COR-L47 (cell line): ENCODE data around the gene UBN1.
"Not testable (repeated sequence)": the region's sequence is repeated elsewhere in the genome, so short reads cannot be mapped to it uniquely, and the experiment has no call there.

Source experiments
- DNase-seq: peaks from one replicate; lab custom pipeline; 2025; lab: John Stamatoyannopoulos, UW

The UBN1 gene

DNA sequence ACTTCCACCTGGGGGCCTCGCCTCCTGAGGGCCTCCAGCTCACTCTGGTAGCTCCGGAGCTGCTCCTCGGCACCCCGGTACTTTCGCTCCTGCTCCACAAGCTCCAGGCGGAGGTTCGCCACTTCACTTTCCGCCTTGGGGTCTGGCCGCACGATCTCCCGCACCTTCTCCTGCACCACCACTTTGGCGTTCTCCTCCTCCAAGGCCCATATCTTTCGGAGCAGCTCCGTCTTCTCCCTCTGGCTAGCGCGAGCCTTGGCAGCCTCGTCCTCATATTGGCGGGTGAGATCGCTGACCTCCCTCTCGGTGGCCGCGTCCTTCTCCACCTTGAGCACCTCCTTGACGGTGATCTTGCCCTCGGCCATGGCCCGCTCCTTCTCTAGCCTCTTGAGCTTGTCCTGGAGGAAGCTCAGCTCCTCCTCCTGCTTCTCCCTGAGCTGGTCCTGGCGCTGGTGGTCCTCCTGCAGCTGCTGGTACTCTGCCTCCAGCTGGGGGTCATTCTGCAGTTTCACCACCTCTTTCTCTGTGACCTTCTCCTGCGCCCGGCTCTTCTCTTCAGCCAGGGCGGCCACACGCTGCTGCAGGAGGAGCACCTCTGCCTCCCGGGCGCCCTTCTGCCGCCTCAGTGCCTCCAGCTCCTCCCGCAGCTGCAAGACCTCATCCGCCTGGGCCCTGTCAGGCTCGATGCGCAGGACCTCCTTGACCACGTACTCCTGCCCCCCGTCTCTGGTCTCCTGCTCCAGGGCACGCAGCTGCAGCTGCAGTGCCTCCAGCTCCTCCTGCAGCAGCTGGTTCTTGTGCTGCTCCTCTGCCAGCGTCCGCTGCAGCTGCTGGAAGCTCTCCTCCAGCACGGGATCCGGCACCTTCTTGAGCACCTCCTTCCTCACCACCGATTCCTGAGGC is 37.9 kb downstream of the UBN1 start:
- no peak for DNase-seq

DNA sequence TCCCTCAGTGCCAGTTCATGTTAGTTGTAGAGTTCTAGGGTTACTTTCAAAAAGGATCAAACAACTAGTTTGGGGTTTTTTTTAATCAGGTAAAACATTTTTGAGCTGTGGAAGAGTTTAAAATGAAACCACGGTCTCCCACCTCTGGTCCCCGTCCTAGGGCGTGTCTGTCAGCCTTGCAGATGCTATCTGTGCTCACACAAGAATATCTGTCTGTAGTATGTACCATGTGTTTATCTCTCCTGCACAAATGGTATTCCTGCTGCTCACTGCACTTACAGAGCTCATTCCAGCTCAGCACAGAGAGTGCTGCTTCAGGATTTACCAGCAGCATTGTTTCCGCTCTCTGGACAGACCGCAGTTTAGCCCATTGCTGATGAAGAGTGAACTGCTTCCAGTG is 38.9 kb downstream of the UBN1 start:
- no peak for DNase-seq

DNA sequence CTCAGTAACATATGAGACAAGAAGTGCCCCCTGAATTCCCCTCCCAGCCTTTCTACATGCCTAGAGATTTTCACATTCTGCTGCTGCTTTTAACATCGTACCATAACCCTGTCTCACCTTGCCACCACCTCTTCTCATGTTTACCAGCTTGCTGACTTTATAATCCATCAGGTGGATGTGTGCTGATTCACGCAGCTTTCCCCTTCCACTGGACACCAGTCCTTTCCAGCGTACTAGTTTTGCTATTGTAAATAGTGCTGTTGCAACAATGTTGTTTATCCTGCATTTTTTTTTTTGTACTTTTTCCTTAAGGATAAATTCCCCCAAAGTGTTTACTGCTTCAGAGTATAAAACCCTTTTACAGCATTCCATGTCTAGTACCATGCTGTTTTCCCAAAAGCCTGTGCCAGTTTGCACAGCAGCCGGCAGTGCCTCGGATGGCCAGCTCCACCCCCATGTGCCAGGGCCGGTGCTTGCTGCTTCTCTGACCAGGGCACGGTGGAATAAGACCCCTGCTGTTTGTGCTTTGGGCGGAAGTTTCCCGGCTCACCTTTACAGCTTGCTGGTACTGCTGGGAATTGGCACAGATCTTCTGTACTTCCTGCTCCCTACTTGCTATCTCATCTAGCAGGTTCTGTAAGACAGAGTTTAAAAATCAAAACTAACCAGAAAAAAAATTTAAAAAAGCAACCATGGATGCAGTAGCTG is 41.3 kb downstream of the UBN1 start:
- DNase-seq: no peak

DNA sequence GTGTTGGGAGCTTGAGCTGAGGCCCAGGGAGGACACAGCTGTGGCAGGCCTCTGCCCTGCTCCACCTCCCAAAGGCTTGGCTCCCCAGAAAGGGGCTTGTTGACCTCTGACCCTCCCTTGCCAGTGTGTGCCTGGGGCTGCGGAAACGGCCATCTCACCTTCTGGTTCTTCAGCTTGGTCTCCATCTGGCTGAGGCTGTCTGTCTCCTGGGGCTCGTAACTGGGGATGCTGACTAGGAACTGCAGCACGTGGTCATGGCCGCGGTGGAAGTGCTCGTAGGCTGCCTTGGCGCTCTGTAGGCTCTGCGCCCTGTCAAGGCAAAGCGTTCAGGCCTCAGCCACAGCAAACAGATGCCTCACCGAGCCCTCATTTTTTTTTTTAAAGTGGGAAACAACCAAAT is 42.7 kb downstream of the UBN1 start:
- no peak for DNase-seq

DNA sequence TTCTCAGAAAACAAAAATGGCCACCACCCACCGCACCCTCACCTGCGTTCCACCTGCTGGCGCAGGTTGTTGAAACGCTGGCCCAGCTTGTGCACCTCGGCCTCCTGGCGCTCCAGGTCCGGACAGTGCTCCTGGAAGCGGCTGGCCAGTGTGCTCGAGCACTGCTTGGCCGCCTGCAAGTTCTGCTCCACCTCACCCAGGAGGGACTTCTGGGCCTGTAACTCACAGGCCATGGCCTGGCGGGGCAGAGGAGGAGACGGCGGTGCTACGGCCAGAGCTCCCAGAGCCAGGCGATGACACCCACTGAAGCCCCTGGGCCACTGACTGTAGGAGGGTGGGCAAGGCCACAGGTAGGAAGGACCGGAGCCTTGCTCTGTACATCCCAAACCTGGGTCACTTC is 43.4 kb downstream of the UBN1 start:
- no peak for DNase-seq

DNA sequence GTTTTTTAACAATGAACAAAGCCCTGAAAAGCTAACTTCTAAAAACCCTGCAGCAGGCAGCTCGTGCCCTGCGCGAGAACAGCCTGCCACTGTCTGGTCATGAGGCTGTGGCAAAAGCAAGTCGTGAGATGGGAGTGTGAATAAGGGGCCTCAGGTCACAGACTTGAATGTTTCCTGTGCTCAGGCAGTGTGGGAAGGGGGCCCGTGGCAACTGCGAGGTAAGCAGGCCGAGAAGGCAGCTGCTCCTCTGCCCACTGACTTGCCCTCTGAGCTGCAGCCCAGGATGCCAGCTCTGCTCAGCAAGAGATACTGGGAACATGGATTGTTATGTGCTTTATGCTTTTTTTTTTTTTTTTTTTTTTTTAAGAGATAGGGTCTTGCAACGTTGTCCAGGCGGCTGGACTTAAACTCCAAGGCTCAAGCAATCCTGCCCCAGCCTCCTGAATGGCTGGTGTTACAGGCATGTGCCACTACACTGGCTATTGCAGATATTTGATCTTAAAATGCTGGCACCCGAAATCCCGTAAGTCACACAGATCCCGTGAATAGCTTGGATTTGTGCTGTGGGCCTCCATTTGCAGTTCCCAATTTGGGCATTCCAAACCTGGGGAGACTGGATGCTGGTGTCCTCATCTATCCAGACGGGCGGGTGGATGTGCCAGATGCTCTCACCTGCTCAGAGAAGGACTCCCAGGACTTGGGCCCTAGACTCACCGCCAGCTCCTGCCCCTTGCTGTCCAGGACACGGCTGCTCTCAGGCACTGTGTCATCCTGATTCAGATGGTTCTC is 44.0 kb downstream of the UBN1 start:
- DNase-seq: no peak

DNA sequence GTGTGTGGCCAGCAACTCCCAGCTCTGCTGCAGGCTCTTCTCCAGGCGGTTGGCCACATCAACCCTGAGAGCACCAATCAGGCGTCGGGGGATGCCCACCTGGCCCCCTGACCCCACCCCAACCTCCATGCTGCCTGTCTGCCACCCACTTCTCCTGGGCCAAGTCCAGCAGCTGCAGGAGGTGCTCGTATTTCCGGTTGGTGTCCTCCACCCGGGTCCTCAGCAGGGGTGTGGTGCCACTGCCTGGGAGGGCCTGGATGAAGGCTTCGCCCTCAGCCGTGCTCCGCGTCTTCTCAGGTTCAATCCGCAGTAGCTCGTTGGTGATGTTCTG is 44.6 kb downstream of the UBN1 start:
- peak; percentile 36 for DNase-seq

DNA sequence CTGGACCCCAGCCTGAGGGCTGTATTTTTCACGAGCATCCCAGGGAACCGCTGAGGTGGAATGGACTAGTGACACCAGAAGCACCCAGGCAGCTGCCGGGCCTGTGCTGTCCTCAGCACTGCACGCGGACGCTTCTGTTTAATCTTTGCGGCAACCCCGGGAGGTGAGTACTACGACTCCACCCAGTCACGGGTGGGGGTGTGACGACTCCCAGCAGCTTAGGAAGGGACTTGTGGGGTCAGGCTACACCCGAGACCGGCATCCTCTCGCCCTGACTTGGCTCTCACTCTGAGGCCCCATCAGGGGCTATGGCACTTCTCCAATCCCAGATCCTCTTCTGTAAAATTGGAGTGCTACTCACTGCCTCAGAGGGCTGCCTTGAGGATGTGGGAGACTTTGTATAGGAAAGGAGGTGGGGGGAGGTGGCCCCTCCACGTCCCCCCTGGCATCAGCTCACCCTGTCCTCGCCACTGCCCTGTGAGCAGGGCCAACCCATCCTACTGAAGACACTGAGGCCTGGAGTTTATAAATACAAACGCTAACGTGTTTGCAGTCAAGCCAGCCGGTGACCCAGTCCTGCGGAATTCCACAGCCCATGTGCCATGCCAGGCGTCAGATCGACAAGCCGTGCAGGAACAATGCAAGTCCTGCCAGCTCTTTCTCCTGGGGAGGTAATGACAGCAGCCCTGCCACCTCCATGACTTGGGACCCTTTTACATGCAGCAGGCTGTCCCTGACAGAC is 45.3 kb downstream of the UBN1 start:
- no peak for DNase-seq

DNA sequence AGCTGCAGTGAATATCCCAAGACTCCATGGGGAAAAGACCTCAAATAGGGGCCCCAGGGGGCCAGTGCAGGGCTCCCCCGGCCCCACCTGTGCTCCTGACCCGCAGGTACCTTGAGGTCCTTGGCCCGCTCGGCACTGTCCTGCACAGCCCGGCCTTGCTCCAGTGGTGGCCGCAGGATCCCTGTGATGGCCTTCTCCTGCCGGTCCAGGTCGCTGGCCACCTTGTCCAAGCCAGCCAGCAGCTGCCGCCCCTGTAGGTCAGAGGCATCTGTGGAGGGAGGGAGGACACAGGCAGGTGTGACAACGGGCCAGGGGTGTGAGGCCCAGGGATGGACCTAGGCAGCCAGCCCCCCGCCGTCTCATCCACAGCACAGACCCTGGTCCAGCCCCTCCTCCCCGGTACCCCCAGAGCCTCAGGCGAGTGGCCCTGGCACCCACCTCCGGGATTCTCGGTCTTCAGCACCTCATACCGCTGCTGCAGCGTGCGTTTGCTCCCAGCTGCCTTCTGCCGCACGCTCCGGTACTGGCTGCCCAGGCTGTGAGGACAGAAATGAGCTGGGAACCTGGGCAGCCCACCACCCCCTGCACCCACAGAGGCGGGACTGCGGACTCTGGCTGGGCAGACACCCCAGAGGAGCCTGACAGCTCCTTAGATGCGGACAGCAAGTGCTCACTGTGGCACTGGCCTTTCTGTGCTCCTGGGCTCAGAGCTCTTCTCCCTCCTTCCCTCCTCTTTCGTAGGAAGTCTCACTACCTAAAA is 46.0 kb downstream of the UBN1 start:
- DNase-seq: no peak

DNA sequence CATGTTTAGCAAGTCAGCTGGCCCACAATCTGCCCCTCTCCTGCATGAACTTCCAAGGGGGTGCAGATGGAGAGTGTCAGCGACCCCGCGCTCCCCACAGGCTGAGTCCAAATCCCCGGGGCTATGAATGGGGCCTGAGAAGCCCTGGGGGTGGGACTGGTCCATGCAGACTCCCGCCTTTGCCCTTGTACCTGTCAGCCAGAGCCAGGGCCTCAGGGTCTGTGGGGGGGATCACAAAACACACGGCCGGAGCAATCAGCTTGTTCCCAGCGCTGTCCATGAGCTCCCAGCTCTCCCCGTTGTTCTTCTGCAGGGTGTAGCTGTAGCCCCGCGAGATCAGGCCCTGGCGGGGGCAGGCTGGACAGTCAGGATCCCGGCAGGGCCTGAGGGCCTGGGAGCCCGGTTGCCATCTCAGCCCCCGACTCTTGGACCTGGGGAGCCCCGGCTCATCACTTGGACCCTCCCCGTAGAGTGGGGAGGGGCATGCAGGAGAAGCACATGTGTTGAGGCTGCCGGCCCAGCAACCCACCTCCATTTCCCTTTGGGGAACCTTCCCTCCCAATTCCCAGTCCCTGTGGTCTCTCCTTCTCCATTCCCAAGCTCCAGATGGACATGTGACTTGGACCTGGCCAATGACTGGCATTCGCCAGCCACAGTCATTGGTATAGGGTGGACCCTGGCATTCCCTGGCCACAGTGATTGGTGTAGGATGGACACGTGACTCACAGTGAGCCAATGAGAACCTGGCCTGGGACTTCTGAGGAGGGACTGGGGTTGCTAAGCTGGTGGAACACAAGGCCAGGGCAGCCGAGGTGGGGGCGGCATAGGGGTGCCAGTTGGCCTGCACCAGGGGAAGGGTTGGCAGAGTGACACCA is 47.2 kb downstream of the UBN1 start:
- no peak for DNase-seq

DNA sequence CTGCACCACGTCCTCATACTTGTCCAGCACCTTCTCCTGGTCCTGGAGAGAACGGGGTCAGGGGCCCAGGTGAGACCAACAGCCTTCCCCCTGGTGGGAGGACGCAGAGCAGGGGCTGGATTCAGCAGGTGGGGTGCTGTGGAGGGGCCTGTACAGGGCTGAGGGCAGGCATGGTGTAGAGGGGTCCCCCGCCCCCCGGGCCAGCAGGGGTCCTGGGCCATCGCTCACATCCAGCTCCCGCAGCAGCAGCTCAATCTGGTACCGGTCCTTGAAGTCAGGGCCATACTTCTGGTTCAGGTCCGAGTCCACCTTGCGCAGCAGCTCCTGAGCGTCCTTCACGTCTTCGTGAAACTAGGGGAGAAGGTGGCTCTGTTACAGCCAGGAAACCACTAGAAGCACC is 48.1 kb downstream of the UBN1 start:
- no peak for DNase-seq

DNA sequence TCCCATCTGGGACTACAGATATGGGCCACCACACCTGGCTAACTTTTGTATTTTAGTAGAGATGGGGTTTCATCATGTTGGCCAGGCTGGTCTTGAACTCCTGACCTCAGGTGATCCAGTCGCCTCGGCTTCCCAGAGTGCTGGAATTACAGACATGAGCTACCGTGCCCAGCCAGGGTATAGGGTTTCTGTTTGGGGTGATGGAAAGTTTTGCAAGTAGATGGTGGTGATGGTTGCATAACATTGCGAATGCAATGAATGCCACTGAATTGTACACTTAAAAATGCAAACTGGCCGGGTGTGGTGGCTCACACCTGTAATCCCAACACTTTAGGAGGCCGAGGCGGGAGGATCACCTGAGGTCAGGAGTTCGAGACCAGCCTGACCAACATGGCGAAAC is 49.5 kb downstream of the UBN1 start:
- DNase-seq: not testable (repeated sequence)

DNA sequence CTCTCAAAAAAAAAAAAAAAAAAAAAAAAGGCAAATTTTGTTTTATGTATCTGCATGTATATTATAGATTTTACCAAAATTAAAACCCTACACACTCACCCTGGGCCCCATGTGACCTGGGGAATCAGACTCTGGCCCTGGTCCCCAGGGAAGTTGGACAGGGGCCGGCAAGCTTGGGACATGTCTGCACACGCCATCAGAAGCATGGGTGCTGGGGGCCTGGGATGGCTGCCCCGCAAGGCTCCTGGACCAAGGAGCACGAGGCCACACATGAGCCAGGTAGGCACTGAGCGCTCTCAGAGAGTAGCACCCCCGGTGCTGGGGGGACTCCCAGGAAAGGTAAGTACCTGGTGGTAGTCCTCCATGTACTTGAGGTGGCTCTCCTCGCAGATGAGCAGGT is 50.0 kb downstream of the UBN1 start:
- no peak for DNase-seq

DNA sequence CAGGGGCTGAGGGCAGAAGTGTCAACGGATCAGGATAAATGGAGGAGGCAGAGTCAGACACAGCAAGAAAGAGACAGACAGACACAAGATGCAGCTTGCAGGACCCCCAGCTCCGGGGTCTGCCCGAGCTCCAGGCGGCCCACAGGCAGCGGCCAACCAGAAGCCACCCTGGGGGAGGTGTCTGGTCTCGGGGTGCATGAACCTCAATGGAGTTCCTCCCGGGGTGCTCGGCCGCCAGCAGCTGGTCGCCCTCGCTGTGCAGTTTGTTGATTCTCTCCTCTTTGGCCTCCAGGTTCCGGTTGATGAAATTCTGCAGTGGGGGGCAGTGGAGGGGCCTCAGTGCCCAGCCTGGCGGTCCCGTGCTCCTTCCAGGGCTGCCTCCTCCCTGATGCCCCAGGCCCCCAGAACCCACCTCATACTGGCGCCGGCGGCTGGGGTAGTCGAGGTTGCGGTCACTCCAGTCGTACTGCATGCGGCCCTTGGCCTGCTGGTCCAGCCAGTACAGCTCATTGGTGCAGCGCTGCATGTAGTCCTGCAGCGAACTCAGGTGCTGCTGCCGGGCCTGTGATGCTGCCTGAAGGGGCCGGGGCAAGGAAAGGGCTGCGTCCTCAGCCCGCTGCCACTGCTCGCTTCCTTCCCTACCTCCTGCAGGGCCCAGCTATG is 51.7 kb downstream of the UBN1 start:
- no peak for DNase-seq

DNA sequence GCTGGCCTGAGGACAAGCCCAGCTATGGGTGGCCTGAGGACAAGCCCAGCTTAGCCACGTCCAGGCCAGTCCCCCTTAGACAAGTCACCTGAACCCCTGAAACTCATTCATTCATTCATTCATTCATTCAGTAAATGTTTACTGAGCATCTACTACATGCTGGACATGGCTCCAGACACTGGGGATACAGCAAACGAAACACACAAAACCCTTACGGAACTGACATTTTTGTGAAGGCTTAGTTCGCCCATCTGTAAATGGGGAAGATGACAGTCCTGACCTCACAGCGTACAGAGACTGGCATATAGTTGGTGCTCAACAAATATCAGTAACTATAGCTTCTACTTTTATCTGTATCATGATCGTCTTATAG is 52.2 kb downstream of the UBN1 start:
- DNase-seq: no peak

DNA sequence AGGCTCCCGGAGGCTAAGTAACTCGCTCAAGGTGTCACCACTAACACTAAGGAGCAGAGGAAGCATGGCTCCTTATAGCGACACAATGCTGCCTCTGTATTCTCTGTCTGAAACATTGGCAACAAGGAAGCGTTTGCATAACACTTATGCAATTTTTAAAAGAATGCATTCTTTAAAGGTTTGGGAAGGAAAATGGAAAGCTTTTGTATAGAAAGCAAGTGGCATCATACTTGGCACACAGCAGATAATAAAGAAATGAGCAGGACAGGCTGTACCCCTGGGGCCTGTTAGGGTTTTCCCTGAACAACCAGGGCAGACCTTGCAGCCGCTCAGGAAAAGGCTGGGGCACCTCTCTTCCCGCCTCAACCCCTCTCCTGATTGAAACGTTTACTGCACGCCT is 52.8 kb downstream of the UBN1 start:
- no peak for DNase-seq

DNA sequence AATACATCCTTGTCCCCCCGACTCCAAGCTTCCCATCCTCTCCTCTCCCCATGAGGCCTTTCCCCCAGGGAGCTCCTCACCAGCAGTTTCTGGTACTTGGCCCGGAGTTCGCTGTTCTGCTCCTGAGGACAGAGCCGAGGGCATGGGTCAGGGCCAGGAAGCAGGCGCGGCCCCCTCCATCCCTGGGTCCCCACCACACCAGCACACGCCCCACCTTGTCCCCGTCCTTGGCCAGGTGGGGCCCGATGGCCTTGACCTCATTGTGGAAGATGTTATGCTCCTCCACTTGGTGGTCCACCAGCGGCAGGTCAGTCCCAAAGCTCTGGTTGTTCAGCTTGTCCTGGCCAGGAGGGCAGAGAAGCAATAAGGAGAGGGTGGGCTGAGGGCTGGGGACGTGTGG is 53.5 kb downstream of the UBN1 start:
- DNase-seq: no peak

DNA sequence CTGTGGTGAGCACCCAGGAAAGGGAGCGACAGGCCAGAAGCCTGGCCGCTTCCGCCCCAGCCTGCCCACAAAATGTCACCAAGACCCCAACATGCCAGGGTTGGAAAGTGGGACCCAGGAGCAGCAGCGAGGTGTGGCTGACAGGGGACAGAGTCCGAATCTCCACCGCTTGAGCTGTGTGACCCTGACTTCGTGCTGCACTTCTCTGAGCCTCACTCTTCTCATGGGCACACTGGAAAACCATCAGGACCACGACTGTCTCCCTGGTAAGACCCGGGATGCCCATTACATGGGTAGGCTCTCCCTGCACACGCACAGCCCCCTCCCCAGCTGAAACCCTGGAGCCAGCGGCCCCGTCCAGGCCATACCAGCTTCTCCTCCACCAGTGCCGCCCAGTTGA is 54.8 kb downstream of the UBN1 start:
- no peak for DNase-seq

DNA sequence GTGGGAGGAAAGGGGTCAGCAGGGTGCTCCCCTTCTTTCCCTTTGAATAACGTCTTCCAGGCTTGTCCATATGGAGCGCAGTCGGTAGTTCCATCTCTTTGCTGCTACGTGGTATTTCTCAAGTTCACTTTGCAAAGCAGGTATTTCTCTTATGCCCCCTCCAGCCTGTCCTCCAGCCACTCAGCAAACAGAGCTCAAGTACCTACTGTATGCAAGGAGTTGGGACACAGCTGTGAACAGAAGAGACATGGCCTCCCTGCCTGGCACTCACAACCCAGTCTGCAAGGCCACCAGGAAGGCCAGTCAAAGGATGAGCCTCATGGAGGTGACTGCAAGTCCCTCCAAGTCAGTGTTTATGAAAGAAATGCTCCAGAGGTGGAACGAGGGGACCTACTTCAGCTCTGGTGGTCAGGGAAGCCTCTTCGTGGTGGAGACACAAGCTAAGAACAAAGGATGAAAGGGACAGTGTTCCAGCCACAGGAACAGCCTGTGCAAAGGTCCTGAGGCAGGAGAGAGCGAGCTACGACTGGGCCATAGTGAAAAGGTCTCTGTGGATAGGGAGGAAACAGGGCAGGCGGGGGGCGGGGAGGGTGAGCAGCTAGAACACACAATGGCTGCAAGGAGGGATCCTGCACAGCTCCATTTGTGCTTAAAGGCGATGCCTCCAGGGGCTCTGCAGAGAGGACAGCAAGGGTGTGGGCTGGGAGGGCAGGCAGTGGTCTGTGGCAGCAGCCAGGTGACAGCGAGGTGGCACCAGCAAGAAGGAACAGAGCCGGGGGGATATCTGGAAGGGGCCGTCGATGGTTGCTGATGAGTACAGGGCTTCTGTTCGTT is 57.0 kb downstream of the UBN1 start:
- DNase-seq: no peak
